Stomach (tissue), 4 donors: ENCODE measurements around the gene SULT1A3.
"Not testable (repeated sequence)": the region's sequence is repeated elsewhere in the genome, so short reads cannot be mapped to it uniquely, and the experiment has no call there.

ENCODE experiments used
- EP300 ChIP-seq: sonication (generic); formaldehyde crosslinking; IDR thresholded peaks from one replicate; pipeline ENCODE4 v1.6.1; 2017; ENCODE audit warnings: antibody characterized with exemption
- POLR2A ChIP-seq, 4 donors: fragments of 450-650 bp; IDR thresholded peaks; one replicate each; pipeline ENCODE4 v1.6.1; 2016; ENCODE audit warnings: antibody characterized with exemption in 4 of 4, control low read depth in 2 of 4, mild to moderate bottlenecking in 1 of 4, moderate library complexity in 1 of 4

DNA sequence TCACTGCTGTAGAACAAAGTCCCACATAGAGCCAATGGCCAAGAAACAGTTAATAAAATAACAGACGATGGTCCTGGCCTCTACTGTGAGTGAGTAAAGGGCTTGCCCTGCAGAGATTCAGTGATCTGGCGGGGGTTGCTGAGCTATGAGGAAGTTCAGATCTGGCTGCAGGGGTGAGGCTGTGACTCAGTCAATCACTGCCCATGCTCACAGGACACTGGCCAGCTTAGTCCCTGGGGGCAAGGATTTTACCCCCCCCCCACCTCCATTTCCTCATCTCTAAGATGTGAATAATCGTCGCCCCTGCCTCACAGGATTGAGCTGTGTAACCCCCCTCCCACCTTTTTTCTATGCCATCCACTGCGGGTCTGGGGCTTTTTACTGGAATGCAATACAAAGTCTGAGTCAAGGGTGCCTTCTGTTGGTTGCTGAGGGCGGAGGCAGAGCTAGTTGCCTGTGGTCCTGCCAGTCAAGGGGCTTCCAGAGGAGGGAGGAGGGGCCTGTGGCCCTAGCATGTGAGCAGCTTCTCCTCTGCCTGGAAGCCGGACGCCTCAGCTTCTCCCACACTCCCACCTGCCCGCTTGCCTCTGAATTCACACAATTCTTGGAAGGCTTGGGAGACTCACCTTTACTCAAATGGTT lies 8.1 kb downstream of the SULT1A3 start:
- not testable (repeated sequence) for TF ChIP-seq POLR2A (IDR thresholded peaks at IDR 0.05); EP300
